GM10266 (cell line): ENCODE measurements around the gene FGFBP1.

Experiments used
- DNase-seq: peaks from one replicate; pipeline ENCODE4 v3.0.0; 2012; ENCODE audit errors: extremely low spot score
- TF ChIP-seq, protein P1 (sequence below): IDR thresholded peaks from 2 replicates; pipeline ENCODE4 v1.5.1; 2012; ENCODE audit warnings: mild to moderate bottlenecking, low read depth; ENCODE audit not compliant: control insufficient read depth, insufficient read depth; ENCODE audit errors: missing control alignments

FGFBP1 gene

DNA sequence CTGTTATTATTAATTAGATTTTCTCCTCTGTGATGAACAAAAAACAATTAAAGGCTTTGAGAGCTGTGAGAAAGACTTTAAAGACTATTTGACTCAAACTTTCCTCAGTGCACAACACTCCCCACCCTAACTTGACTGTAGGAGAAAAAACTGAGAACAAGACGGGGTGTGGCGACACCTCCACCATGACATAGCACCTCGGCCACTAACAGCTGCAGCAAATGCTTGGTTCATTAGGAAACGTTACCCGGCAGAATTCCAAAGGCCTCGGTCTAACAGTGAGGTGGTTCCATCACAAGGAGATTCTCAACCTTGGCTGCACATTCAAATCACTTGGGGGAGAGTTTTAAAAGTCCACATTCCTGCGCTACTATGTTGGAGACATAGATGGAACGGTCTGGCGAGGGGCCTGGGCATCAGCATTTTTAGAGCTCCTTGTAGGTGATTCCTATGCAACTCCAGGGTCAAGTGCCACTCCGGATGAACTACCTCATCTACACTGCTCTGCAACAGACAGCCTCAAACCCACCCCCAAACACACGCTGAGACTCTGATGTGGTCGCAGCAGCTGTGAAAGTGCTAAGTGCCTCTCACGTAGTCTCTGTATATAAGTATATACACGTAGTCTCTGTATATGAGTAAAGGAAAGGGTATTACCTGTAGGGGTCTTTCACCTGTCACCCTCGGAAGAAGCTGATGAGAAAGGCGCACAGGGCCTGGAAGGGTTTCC is 23.4 kb upstream of the FGFBP1 start:
- DNase-seq, result no peak
- TF ChIP-seq, protein P1, sequence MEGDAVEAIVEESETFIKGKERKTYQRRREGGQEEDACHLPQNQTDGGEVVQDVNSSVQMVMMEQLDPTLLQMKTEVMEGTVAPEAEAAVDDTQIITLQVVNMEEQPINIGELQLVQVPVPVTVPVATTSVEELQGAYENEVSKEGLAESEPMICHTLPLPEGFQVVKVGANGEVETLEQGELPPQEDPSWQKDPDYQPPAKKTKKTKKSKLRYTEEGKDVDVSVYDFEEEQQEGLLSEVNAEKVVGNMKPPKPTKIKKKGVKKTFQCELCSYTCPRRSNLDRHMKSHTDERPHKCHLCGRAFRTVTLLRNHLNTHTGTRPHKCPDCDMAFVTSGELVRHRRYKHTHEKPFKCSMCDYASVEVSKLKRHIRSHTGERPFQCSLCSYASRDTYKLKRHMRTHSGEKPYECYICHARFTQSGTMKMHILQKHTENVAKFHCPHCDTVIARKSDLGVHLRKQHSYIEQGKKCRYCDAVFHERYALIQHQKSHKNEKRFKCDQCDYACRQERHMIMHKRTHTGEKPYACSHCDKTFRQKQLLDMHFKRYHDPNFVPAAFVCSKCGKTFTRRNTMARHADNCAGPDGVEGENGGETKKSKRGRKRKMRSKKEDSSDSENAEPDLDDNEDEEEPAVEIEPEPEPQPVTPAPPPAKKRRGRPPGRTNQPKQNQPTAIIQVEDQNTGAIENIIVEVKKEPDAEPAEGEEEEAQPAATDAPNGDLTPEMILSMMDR, result no peak

DNA sequence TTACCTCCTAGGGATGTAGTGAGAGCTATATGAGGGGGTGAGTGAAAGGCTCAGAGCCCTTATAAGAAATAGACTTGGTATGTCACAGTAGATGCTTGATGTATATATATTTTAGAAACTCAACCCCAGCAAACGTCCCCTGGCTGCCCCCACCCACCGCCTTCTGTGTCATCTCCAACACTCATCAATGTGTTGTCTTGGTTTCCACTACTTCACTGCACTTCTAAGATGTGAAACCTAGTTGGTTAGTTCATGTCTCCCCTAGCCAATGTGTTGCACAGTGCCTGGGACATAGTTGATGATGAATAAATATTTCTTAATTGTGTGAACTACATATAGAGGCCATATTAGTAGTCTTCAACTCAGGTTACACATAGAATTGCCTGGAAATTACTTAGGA is 20.0 kb upstream of the FGFBP1 start:
- DNase-seq, result no peak

DNA sequence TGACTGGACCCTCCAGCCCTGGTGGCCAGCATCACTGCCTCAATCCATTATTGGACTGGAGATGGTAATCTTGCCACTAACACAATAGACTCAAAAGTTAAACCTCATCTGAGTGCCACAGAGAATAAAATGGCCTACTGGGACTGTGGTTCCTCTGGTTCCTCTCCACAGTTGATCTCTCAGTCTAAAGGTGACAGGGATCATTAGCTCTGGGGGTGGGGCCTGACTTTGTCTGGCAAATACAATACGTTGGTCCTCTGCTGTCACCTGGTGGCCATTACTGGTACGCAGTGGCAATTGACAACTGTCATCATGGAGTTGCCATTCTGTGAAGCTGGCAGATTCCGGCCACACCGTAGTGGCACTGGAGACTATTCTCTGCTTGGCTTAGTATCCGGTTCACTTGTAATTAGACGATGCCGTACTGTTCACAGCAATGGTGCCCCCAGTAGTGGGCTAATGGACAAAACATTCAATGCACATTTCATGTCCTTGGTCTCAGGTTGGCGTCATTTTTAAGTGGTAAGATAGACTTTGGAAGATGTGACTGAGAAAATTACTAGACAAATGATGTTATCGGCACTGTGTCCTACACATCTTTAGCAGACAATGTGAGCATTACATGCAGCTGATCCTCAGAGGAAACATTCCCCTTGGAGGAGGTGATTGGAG is 17.8 kb upstream of the FGFBP1 start:
- DNase-seq, result peak; percentile 73
- TF ChIP-seq, protein P1, result peak; percentile 91

More for the DNA sequence above, 20.0 kb upstream of the FGFBP1 start:
- TF ChIP-seq, protein P1, result no peak

DNA sequence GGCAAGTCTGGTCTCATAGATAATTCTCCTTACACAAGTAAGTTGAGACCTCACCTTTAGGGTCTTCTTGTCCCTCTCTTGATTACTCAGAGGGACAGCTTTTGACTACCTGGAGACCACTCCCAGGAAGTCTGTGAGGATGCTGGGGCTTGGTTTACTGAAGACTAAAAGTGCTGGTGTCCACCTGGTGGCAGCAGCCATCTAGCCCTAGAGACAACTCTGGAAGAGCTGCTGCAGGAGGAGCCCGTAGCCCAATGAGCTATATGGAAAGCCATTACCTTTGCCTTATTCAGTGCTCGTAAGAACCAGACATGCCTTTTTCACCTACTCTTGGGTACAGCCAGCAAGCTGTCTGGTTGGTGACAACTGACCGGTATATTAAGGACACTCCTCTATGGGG is 17.1 kb upstream of the FGFBP1 start:
- no peak for DNase-seq
- TF ChIP-seq, protein P1, result no peak

DNA sequence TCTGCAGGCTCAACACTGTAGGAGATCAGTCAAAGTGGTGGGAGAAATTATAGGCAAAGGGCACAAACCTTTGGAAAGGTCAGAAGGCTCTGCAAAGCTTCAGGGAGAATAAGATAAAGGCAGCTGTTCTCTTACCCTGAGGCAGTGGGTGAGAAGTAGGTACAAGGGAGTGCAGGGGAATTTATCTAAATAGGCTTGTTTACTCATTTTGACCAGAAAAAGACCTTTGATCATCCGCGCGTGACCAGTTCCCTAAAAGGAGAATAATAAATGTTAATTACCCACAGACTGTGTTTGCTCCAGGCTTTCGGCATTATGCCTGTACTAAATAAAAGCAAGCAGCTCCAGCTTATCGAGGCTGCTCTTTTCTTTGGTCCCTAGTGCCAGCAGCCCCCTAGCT is 15.1 kb upstream of the FGFBP1 start:
- TF ChIP-seq, protein P1, result no peak
- no peak for DNase-seq

DNA sequence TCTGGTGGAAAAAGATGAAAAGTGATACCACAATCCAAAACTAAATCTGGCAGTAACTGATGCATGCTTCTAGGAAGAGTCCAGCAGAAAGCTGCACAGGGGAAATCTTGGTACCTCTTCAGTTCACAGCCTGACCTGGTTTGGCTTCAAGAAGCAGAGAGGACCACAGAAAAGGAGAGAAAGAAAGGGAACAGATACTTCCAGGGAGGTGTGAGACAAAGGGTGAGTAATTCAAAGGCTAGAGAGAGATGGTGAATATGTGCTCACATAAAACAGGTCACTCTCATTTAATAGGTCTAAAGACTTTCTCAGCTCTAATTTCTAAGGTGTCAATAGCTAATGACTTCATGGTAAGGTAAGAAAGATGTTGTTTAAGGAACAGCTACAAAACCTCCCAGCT is 13.2 kb upstream of the FGFBP1 start:
- no peak for DNase-seq
- TF ChIP-seq, protein P1, result no peak

DNA sequence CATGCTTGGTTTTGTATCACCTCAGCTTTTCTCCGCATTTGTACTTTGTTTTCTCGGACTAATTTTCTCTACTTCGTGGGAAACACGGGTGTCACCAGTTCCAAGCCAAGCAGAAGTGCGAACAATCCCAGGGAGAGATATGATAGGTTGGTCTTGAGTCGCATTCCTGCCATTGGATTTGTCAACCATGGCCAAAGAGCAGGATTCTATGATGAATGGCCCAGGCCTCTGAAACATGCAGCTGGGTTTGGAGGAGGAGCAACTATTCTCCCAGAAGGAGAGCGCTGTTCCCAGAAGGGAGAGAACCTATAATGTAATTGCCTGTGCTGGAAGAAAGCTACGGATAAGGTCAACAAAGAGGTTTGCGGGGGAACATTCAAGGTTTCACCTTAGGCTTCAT is 10.3 kb upstream of the FGFBP1 start:
- no peak for DNase-seq
- TF ChIP-seq, protein P1, result no peak
